Effector CD4-positive, alpha-beta T cell (primary cell): ENCODE data around the gene KIF26B. TPM values are rescaled to one million over a fixed set of nuclear protein-coding genes. Genes with fewer than 3 reads are reported as not detected.
"Not testable (repeated sequence)": the region's sequence is repeated elsewhere in the genome, so short reads cannot be mapped to it uniquely, and the experiment has no call there.

Source experiments
- DNase-seq: peaks from one replicate; pipeline ENCODE4 v3.0.0-alpha.2; 2020
- total RNA-seq: gene quantifications from one replicate; lab custom pipeline; 2026; lab: John Stamatoyannopoulos, UW

Gene KIF26B
- total RNA-seq = not detected

GRCh38 chr1:245154429-245155271 is at the start of gene KIF26B:
Gene KIF26B, plus strand, starts transcription at chr1:245154985. Its CDS starts 440 bp downstream, at chr1:245155425.
- no peak for DNase-seq

GRCh38 chr1:245105042-245105441 is 49.7 kb upstream of the KIF26B start:
- no peak for DNase-seq

DNA sequence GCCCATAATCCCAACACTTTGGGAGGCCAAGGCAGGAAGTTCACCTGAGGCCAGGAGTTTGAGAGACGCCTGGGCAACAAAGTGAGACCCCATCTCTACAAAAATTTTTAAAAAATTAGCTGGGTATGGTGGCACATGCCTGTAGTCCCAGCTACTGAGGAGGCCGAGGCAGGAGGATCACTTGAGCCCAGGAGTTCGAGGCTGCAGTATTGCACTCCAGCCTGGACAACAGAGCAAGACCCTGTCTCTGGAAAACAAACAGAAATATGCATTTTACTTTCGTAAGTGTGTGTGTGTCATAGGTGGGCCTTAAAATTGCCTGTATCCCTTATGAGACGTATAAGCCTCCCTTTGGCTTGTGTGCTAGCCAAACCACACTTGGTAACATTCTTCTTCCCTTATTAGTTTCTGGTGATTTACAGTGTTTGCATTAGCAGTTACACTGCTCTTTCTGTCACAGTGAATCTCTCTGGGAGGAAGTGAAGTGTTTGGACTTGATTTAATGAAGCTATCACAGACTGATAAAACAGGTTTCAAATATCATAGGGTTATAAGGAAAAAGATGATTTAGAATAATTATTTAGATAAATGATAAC is 48.9 kb upstream of the KIF26B start:
- no peak for DNase-seq

DNA sequence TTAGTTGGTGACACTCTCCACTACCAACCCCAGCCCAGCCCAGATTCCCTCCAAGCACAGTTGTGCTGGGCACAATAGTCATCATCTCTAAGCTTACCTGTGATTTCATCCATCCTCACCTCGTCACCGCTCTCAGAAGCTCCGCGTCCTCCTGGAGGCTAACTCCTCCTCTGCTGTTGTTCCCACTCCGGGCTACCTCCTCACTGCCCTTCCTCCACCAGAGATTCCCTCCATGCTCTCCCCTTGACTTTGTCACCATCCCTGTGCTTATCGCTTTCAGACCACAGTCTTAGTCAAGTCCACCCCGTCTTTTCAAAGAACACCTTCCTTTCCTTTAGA is 47.0 kb upstream of the KIF26B start:
- DNase-seq = no peak

GRCh38 chr1:245108246-245108645 is 46.5 kb upstream of the KIF26B start:
- DNase-seq = no peak

DNA sequence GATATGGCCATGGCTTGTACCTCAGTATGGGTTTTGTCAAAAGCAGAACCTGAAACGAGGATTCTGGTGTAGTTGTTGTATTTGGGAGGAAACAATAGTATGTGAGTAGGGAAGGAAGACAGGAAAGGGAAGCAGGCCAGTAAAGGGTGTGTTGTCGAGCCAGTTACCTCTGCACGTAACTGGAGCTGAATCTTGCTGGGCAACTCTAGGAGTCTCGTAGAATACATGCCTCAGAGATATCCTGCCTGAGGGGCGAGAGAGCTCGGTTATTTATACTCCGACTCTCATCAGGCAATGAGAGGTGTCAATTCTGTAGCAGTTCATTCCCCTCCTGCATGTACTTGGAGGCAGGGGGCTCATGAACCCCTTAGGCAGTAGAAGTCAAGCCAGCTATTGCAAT is 45.9 kb upstream of the KIF26B start:
- DNase-seq = no peak

- no peak for DNase-seq
These were observed 44.4 kb upstream of the KIF26B start for GRCh38 chr1:245110406-245110805.

- DNase-seq = no peak
These were observed 43.7 kb upstream of the KIF26B start for GRCh38 chr1:245111073-245111472.

GRCh38 chr1:245113649-245114048 is 41.1 kb upstream of the KIF26B start:
- DNase-seq = no peak

- no peak for DNase-seq
These were observed 38.7 kb upstream of the KIF26B start for GRCh38 chr1:245116131-245116530.

GRCh38 chr1:245116751-245117150 is 38.0 kb upstream of the KIF26B start:
- no peak for DNase-seq

DNA sequence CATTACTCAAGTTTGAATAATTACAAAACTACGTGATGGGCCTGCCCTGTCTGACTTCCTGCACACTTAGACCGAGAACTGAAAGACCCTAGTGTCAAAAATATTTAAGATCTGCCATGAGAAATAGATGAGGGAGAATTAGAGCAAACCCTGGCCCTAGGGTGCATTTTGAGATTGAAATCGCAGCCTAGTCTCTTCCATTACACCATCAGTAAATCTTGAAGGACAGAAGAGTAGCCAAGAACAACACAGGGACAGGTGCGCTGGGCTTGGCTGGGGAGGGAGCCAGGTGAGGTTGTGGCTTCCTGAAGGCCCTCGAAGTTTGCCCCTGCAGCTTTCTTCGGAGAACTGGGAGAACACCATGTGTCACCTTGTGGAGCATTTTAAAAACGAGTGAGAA is 36.7 kb upstream of the KIF26B start:
- no peak for DNase-seq

- no peak for DNase-seq
These were observed 36.0 kb upstream of the KIF26B start for GRCh38 chr1:245118806-245119205.

- DNase-seq = no peak
These were observed 33.3 kb upstream of the KIF26B start for GRCh38 chr1:245121523-245121922.

GRCh38 chr1:245124241-245124640 is 30.5 kb upstream of the KIF26B start:
- no peak for DNase-seq

DNA sequence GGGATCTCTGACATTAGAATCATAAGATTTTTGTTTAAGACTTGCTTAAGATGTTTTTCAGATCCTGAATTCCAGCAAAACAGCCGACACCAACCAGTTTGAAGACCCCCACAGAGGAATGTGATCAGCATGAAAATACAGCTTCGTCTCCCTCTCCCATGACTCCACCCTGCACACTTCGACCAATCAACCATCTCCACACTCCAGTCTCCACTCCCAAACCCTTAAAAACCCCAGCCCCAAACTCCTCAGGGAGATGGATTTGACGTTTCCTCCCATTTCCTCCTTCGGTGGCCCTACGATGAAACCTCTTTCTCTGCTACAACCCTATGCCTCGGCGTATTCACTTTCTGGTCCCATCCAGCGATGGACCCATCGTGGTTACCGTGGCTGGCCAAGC is 30.1 kb upstream of the KIF26B start:
- no peak for DNase-seq

DNA sequence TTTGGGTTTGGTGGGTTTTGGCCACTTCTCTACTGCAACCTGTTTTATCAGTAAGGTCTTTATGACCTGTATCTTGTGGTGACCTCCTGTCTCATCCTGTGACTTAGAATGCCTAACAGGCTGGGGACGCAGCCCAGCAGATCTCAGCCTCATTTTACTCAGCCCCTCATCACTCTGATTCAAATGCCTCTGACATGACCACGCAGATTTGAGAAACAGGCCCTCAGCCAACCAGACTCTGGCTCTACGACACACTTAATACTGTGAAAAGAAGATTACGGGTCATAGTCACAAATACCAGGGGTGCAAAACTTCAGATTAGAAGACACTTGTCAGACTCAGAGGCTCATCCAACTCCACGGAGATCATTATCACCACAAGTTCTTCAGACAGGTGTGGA is 28.3 kb upstream of the KIF26B start:
- DNase-seq = no peak

- DNase-seq = no peak
These were observed 26.2 kb upstream of the KIF26B start for GRCh38 chr1:245128381-245129101.

GRCh38 chr1:245129319-245130240 is 25.2 kb upstream of the KIF26B start:
- DNase-seq = no peak

GRCh38 chr1:245130281-245131025 is 24.3 kb upstream of the KIF26B start:
- not testable (repeated sequence) for DNase-seq

DNA sequence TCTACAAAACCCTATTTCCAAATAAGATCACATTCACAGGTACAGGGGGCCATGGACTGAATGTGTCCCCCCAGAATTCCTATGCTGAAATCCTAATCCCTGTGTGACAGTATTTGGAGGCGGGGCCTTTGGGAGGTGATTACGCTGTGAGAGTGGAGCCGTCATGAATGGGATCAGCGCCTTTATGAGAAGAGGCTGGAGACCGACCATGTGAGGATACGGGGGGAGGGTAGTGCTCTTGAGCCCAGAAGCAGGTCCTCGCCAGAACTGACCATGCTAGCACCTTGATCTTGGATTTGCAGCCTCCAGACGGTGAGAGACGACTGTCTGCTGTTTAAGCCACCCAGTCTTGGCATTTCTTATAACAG is 23.8 kb upstream of the KIF26B start:
- DNase-seq = no peak

GRCh38 chr1:245132771-245133170 is 22.0 kb upstream of the KIF26B start:
- DNase-seq = no peak
